ENCODE data around the gene CHDH. TPM values are rescaled to one million over a fixed set of nuclear protein-coding genes. Genes with fewer than 3 reads are reported as not detected.

CHDH gene
- total RNA-seq, 1 donor from 2014 or later = 1.0 TPM

GRCh38 chr3:53833053-53833645 lies 13.1 kb downstream of the CHDH start:
- no peak for DNase-seq (ENCODE audit: low spot score)
- H3K4me1 Mint-ChIP-seq (ENCODE audit: unreplicated experiment) = no peaks in the 10 kb centered on the region
- H3K9me3 Mint-ChIP-seq (ENCODE audit: unreplicated experiment) = no peaks in the 10 kb centered on the region
- no peak for TF ChIP-seq CTCF (IDR thresholded peaks at IDR 0.05; ENCODE audit: unreplicated experiment)
- no peak overlapping the region for H3K4me3 Mint-ChIP-seq (ENCODE audit: unreplicated experiment)
- no peaks in the 10 kb centered on the region for H3K36me3 Mint-ChIP-seq (ENCODE audit: low read depth, unreplicated experiment)
- peaks cover 2% of the 10 kb centered on the region for H3K27me3 Mint-ChIP-seq (ENCODE audit: unreplicated experiment)
- no peak overlapping the region for H3K27ac Mint-ChIP-seq (ENCODE audit: unreplicated experiment)

GRCh38 chr3:53830944-53831343 lies 15.3 kb downstream of the CHDH start:
- H3K36me3 Mint-ChIP-seq (ENCODE audit: low read depth, unreplicated experiment) = peaks cover 3% of the 10 kb centered on the region
- DNase-seq (ENCODE audit: low spot score) = no peak
- H3K27me3 Mint-ChIP-seq (ENCODE audit: unreplicated experiment) = peaks cover 2% of the 10 kb centered on the region

GRCh38 chr3:53829605-53830004 lies 16.6 kb downstream of the CHDH start:
- H3K27ac Mint-ChIP-seq (ENCODE audit: unreplicated experiment) = no peak overlapping the region
- H3K36me3 Mint-ChIP-seq (ENCODE audit: low read depth, unreplicated experiment) = peaks cover 3% of the 10 kb centered on the region
- H3K4me3 Mint-ChIP-seq (ENCODE audit: unreplicated experiment) = no peak overlapping the region
- H3K9me3 Mint-ChIP-seq (ENCODE audit: unreplicated experiment) = no peaks in the 10 kb centered on the region
- no peak for DNase-seq (ENCODE audit: low spot score)
- no peaks in the 10 kb centered on the region for H3K4me1 Mint-ChIP-seq (ENCODE audit: unreplicated experiment)
- TF ChIP-seq CTCF (IDR thresholded peaks at IDR 0.05; ENCODE audit: unreplicated experiment) = no peak
- H3K27me3 Mint-ChIP-seq (ENCODE audit: unreplicated experiment) = peaks cover 7% of the 10 kb centered on the region

More at GRCh38 chr3:53830944-53831343, 15.3 kb downstream of the CHDH start:
- Mint-ChIP-seq H3K4me3 (ENCODE audit: unreplicated experiment) (no peak overlapping the region), H3K4me1 (ENCODE audit: unreplicated experiment) (no peaks in the 10 kb centered on the region), H3K9me3 (ENCODE audit: unreplicated experiment) (no peaks in the 10 kb centered on the region), H3K27ac (ENCODE audit: unreplicated experiment) (no peak overlapping the region)
- TF ChIP-seq CTCF (IDR thresholded peaks at IDR 0.05; ENCODE audit: unreplicated experiment) = no peak

- H3K36me3 Mint-ChIP-seq (ENCODE audit: low read depth, unreplicated experiment) = peaks cover 3% of the 10 kb centered on the region
- peaks cover 8% of the 10 kb centered on the region for H3K4me1 Mint-ChIP-seq (ENCODE audit: unreplicated experiment)
- DNase-seq (ENCODE audit: low spot score) = no peak
- H3K27me3 Mint-ChIP-seq (ENCODE audit: unreplicated experiment) = peaks cover 10% of the 10 kb centered on the region
- H3K4me3 Mint-ChIP-seq (ENCODE audit: unreplicated experiment) = no peak overlapping the region
- H3K27ac Mint-ChIP-seq (ENCODE audit: unreplicated experiment) = no peak overlapping the region
- no peak for TF ChIP-seq CTCF (IDR thresholded peaks at IDR 0.05; ENCODE audit: unreplicated experiment)
- H3K9me3 Mint-ChIP-seq (ENCODE audit: unreplicated experiment) = no peaks in the 10 kb centered on the region
These were observed 17.6 kb downstream of the CHDH start for GRCh38 chr3:53828581-53828980.

- DNase-seq (ENCODE audit: low spot score) = no peak
- Mint-ChIP-seq H3K36me3 (ENCODE audit: low read depth, unreplicated experiment) (peaks cover 3% of the 10 kb centered on the region), H3K4me1 (ENCODE audit: unreplicated experiment) (peaks cover 14% of the 10 kb centered on the region), H3K9me3 (ENCODE audit: unreplicated experiment) (no peaks in the 10 kb centered on the region), H3K4me3 (ENCODE audit: unreplicated experiment) (no peak overlapping the region), H3K27ac (ENCODE audit: unreplicated experiment) (no peak overlapping the region), H3K27me3 (ENCODE audit: unreplicated experiment) (peaks cover 14% of the 10 kb centered on the region)
- TF ChIP-seq CTCF (IDR thresholded peaks at IDR 0.05; ENCODE audit: unreplicated experiment) = no peak
These were observed 20.2 kb downstream of the CHDH start for GRCh38 chr3:53826048-53826447.

Data from endothelial cell (in vitro differentiated cells).